Measurements from ENCODE around the gene TNIP1.
A peak's percentile ranks its signal among the peaks of the same experiment; 100 is the strongest.

The TNIP1 gene

GRCh38 chr5:151101746-151102145 is 20.9 kb upstream of the TNIP1 start:
- Histone ChIP-seq H3K9me3 (replicated peaks; ENCODE audit: low read length) (no peaks in the 10 kb centered on the region), H3K4me3 (ENCODE audit: low read length) (no peak overlapping the region), H3K36me3 (ENCODE audit: insufficient read depth, low read length) (peaks cover 70% of the 10 kb centered on the region), H3K4me1 (ENCODE audit: control insufficient read depth, insufficient read depth, low read length) (peaks cover 15% of the 10 kb centered on the region), H3K9ac (ENCODE audit: low read depth, low read length) (no peak overlapping the region), H3K4me2 (ENCODE audit: low read length) (no peak overlapping the region), H3K27me3 (ENCODE audit: control insufficient read depth, insufficient read depth, low read length) (no peaks in the 10 kb centered on the region)

- peaks cover 64% of the 10 kb centered on the region for H3K36me3 ChIP-seq (ENCODE audit: insufficient read depth, low read length)
- no peak overlapping the region for H3K9ac ChIP-seq (ENCODE audit: low read depth, low read length)
- H3K4me3 ChIP-seq (ENCODE audit: low read length): no peak overlapping the region
- no peaks in the 10 kb centered on the region for H3K9me3 ChIP-seq (replicated peaks; ENCODE audit: low read length)
- H3K27me3 ChIP-seq (ENCODE audit: control insufficient read depth, insufficient read depth, low read length): no peaks in the 10 kb centered on the region
- H3K4me2 ChIP-seq (ENCODE audit: low read length): no peak overlapping the region
- peaks cover 14% of the 10 kb centered on the region for H3K4me1 ChIP-seq (ENCODE audit: control insufficient read depth, insufficient read depth, low read length)
Observed at GRCh38 chr5:151101151-151101550, 20.3 kb upstream of the TNIP1 start.

GRCh38 chr5:151100681-151101080 is 19.8 kb upstream of the TNIP1 start:
- no peak overlapping the region for H3K4me2 ChIP-seq (ENCODE audit: low read length)
- H3K9me3 ChIP-seq (replicated peaks; ENCODE audit: low read length): no peaks in the 10 kb centered on the region
- H3K27me3 ChIP-seq (ENCODE audit: control insufficient read depth, insufficient read depth, low read length): no peaks in the 10 kb centered on the region
- peaks cover 19% of the 10 kb centered on the region for H3K4me1 ChIP-seq (ENCODE audit: control insufficient read depth, insufficient read depth, low read length)
- no peak overlapping the region for H3K9ac ChIP-seq (ENCODE audit: low read depth, low read length)
- H3K36me3 ChIP-seq (ENCODE audit: insufficient read depth, low read length): peaks cover 59% of the 10 kb centered on the region
- no peak overlapping the region for H3K4me3 ChIP-seq (ENCODE audit: low read length)

GRCh38 chr5:151098768-151099121 is 17.9 kb upstream of the TNIP1 start:
- H3K36me3 ChIP-seq (ENCODE audit: insufficient read depth, low read length): peaks cover 40% of the 10 kb centered on the region
- peaks cover 26% of the 10 kb centered on the region for H3K4me1 ChIP-seq (ENCODE audit: control insufficient read depth, insufficient read depth, low read length)
- H3K27me3 ChIP-seq (ENCODE audit: control insufficient read depth, insufficient read depth, low read length): no peaks in the 10 kb centered on the region
- H3K4me2 ChIP-seq (ENCODE audit: low read length): no peak overlapping the region
- no peak overlapping the region for H3K4me3 ChIP-seq (ENCODE audit: low read length)
- no peak overlapping the region for H3K9ac ChIP-seq (ENCODE audit: low read depth, low read length)
- no peaks in the 10 kb centered on the region for H3K9me3 ChIP-seq (replicated peaks; ENCODE audit: low read length)

GRCh38 chr5:151097820-151098767 is 17.3 kb upstream of the TNIP1 start:
- H3K4me3 ChIP-seq (ENCODE audit: low read length): no peak overlapping the region
- H3K27me3 ChIP-seq (ENCODE audit: control insufficient read depth, insufficient read depth, low read length): no peaks in the 10 kb centered on the region
- H3K4me2 ChIP-seq (ENCODE audit: low read length): no peak overlapping the region
- peaks cover 30% of the 10 kb centered on the region for H3K4me1 ChIP-seq (ENCODE audit: control insufficient read depth, insufficient read depth, low read length)
- H3K36me3 ChIP-seq (ENCODE audit: insufficient read depth, low read length): peaks cover 33% of the 10 kb centered on the region
- H3K9me3 ChIP-seq (replicated peaks; ENCODE audit: low read length): no peaks in the 10 kb centered on the region
- H3K9ac ChIP-seq (ENCODE audit: low read depth, low read length): no peak overlapping the region

GRCh38 chr5:151097061-151097460 is 16.2 kb upstream of the TNIP1 start:
- Histone ChIP-seq H3K9me3 (replicated peaks; ENCODE audit: low read length) (no peaks in the 10 kb centered on the region), H3K4me1 (ENCODE audit: control insufficient read depth, insufficient read depth, low read length) (peaks cover 38% of the 10 kb centered on the region), H3K4me2 (ENCODE audit: low read length) (no peak overlapping the region), H3K9ac (ENCODE audit: low read depth, low read length) (no peak overlapping the region), H3K36me3 (ENCODE audit: insufficient read depth, low read length) (peaks cover 25% of the 10 kb centered on the region), H3K27me3 (ENCODE audit: control insufficient read depth, insufficient read depth, low read length) (no peaks in the 10 kb centered on the region), H3K4me3 (ENCODE audit: low read length) (no peak overlapping the region)

GRCh38 chr5:151096001-151096373 is 15.2 kb upstream of the TNIP1 start:
- H3K4me1 ChIP-seq (ENCODE audit: control insufficient read depth, insufficient read depth, low read length): peaks cover 45% of the 10 kb centered on the region
- no peaks in the 10 kb centered on the region for H3K27me3 ChIP-seq (ENCODE audit: control insufficient read depth, insufficient read depth, low read length)
- no peak overlapping the region for H3K4me3 ChIP-seq (ENCODE audit: low read length)
- H3K4me2 ChIP-seq (ENCODE audit: low read length): no peak overlapping the region
- H3K9ac ChIP-seq (ENCODE audit: low read depth, low read length): peak overlapping the region; percentile 53
- H3K9me3 ChIP-seq (replicated peaks; ENCODE audit: low read length): no peaks in the 10 kb centered on the region
- peaks cover 14% of the 10 kb centered on the region for H3K36me3 ChIP-seq (ENCODE audit: insufficient read depth, low read length)

- Histone ChIP-seq H3K4me1 (ENCODE audit: control insufficient read depth, insufficient read depth, low read length) (peaks cover 45% of the 10 kb centered on the region), H3K9me3 (replicated peaks; ENCODE audit: low read length) (no peaks in the 10 kb centered on the region), H3K36me3 (ENCODE audit: insufficient read depth, low read length) (peaks cover 10% of the 10 kb centered on the region), H3K9ac (ENCODE audit: low read depth, low read length) (peak overlapping the region; percentile 77), H3K4me3 (ENCODE audit: low read length) (no peak overlapping the region), H3K4me2 (ENCODE audit: low read length) (peak overlapping the region; percentile 30), H3K27me3 (ENCODE audit: control insufficient read depth, insufficient read depth, low read length) (no peaks in the 10 kb centered on the region)
Observed at GRCh38 chr5:151095341-151096000, 14.6 kb upstream of the TNIP1 start.

GRCh38 chr5:151094852-151095245 is 14.0 kb upstream of the TNIP1 start:
- no peak overlapping the region for H3K4me3 ChIP-seq (ENCODE audit: low read length)
- no peaks in the 10 kb centered on the region for H3K9me3 ChIP-seq (replicated peaks; ENCODE audit: low read length)
- peaks cover 45% of the 10 kb centered on the region for H3K4me1 ChIP-seq (ENCODE audit: control insufficient read depth, insufficient read depth, low read length)
- peaks cover 10% of the 10 kb centered on the region for H3K36me3 ChIP-seq (ENCODE audit: insufficient read depth, low read length)
- H3K4me2 ChIP-seq (ENCODE audit: low read length): no peak overlapping the region
- peak overlapping the region; percentile 77 for H3K9ac ChIP-seq (ENCODE audit: low read depth, low read length)
- no peaks in the 10 kb centered on the region for H3K27me3 ChIP-seq (ENCODE audit: control insufficient read depth, insufficient read depth, low read length)

GRCh38 chr5:151094030-151094851 is 13.4 kb upstream of the TNIP1 start:
- Histone ChIP-seq H3K36me3 (ENCODE audit: insufficient read depth, low read length) (peaks cover 5% of the 10 kb centered on the region), H3K4me2 (ENCODE audit: low read length) (peak overlapping the region; percentile 46), H3K9ac (ENCODE audit: low read depth, low read length) (peak overlapping the region; percentile 77), H3K4me3 (ENCODE audit: low read length) (peak overlapping the region; percentile 10), H3K9me3 (replicated peaks; ENCODE audit: low read length) (no peaks in the 10 kb centered on the region), H3K27me3 (ENCODE audit: control insufficient read depth, insufficient read depth, low read length) (no peaks in the 10 kb centered on the region), H3K4me1 (ENCODE audit: control insufficient read depth, insufficient read depth, low read length) (peaks cover 45% of the 10 kb centered on the region)

GRCh38 chr5:151093476-151093889 is 12.6 kb upstream of the TNIP1 start:
- no peak overlapping the region for H3K4me3 ChIP-seq (ENCODE audit: low read length)
- H3K4me1 ChIP-seq (ENCODE audit: control insufficient read depth, insufficient read depth, low read length): peaks cover 45% of the 10 kb centered on the region
- H3K27me3 ChIP-seq (ENCODE audit: control insufficient read depth, insufficient read depth, low read length): no peaks in the 10 kb centered on the region
- H3K9me3 ChIP-seq (replicated peaks; ENCODE audit: low read length): no peaks in the 10 kb centered on the region
- H3K4me2 ChIP-seq (ENCODE audit: low read length): peak overlapping the region; percentile 57
- H3K9ac ChIP-seq (ENCODE audit: low read depth, low read length): peak overlapping the region; percentile 77
- H3K36me3 ChIP-seq (ENCODE audit: insufficient read depth, low read length): no peaks in the 10 kb centered on the region
